ENCODE results near the gene MSH5.
"Not testable (repeated sequence)": the region's sequence is repeated elsewhere in the genome, so short reads cannot be mapped to it uniquely, and the experiment has no call there.

MSH5 gene

DNA sequence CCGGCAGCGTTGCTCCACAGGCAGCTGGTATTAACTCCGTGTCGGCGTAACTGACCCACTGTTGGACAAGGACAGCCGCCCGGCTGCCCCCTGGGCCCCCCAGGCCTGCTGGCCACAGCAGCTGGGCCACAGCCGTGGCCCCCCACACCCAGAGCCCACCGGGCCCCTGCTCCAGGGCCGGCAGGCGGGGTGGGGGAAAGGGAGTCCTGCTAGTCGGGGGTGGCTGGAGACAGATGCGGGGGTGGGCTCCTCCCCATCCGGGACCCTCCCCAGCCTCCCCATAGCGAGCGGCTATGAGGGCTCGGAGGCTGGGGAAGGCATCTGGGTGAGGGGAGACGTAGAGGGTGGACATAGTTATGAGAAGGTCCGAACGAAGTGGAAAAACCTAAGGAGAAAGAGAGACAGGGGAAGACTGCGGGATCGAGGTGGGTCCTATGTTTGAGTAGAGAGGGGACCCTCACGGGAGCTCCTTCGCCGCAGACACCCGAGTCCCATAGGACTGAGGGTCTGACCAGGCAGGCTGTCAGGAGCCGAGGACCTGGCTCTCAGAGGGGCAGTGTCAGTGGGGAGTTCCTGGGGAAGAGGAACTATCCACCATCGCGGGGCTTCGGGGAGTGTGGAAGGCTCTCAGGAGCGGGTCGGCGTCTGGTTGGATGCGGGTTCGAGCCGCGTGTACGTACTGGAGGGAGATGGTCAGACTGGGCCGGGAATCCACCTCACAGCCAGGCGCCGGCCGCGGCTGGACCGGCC is 55.2 kb downstream of the MSH5 start:
- H3K27ac ChIP-seq: peak overlapping the region; percentile 94
- DNase-seq (ENCODE audit: low read depth, low spot score): no peak

DNA sequence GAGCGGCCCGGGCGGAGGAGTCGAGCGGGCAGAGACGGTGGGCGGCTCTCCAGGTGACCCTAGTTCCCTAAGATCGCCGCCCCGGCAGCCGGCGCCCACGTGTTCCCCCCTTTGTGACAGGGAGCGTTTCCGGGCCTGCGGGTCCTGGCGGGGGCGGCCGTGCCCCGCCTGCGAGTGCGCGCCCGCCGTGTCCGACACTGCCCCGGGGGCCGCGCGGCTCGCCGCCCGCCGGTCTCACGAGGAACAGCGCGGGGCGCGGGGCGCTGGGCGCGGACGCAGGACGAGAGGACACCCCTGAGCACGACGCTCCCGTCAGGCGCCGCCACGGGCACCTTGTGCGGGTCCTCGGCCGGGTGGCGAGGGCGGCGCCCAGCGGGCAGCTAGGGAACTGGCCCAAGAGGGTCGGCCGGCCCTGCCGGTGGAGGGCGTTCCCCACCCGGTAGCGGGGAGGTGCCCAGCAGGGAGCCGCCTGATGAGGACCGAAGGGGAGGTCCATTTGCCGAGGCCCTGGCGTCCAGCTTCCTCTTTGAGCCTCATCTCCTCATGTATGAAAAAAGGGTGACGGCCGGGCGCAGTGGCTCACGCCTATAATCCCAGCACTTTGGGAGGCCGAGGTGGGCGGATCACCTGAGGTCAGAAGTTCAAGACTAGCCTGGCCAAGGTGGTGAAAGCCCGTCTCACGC is 56.0 kb downstream of the MSH5 start, which contains the start of gene VARS1:
Gene VARS1 (minus strand): TSS at position 137 of the 683 bp plus-strand sequence. CDS start 535 bp downstream, outside the sequence.
- peak within 1 kb of the TSS; percentile 94 for H3K27ac ChIP-seq
- peak; percentile 52 for DNase-seq (ENCODE audit: low read depth, low spot score)

- peak overlapping the region; percentile 94 for H3K27ac ChIP-seq
Measured at GRCh38 chr6:31796993-31797385, 57.2 kb downstream of the MSH5 start.

DNA sequence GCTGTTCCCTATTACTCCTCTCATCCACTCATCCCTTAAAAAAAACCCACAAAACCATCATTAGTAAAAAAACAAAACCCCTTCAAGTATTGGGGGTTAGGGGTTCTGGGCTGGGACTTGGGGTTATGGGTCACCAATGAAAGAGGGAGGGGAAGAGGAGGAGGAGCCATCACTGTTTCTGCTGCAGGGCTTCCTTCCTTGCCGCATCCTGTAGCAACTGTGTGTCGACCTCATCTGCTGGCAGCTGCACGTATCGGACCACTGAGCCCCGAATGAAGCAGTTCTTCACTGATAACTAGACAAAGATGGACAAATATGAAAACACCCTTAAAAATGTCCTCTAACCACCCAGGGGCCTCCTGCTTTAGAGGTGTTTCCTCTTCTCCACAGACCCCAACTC is 57.8 kb downstream of the MSH5 start:
- DNase-seq (ENCODE audit: low read depth, low spot score): no peak
- H3K27ac ChIP-seq: peak overlapping the region; percentile 94

More at GRCh38 chr6:31796993-31797385, 57.2 kb downstream of the MSH5 start:
- DNase-seq (ENCODE audit: low read depth, low spot score): no peak

GRCh38 chr6:31799781-31800180 is 60.0 kb downstream of the MSH5 start:
- no peak overlapping the region for H3K27ac ChIP-seq
- no peak for DNase-seq (ENCODE audit: low read depth, low spot score)

- not testable (repeated sequence) for H3K27ac ChIP-seq; DNase-seq (ENCODE audit: low read depth, low spot score)
Measured at GRCh38 chr6:31801031-31801927, 61.5 kb downstream of the MSH5 start.

DNA sequence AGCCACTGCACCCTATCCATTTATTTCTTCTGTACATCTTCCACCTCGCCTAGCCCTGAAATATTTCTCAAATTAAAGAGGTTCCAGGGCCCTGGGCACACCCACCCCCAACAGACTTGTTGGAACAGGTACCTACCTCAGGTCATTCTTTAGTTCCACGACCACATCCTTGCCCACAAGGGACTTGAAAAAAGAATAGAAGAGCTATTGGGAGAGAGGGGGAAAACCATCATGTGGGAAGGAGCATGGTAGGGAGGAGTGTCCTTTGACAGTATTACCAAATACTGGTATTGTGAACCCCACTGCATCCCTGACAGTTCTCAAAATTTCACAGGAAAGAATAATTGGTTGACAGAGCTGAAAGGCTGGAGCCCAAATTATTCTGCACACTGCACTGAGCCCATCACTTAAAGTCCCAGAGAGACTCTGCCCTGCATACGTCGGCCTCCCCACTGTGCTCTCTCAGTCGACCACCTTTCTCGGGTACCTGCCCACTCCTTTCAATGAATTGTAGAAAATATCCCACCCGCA is 66.2 kb downstream of the MSH5 start:
- H3K27ac ChIP-seq: peak overlapping the region; percentile 70
- DNase-seq (ENCODE audit: low read depth, low spot score): no peak

- no peak for DNase-seq (ENCODE audit: low read depth, low spot score)
- peak within 1 kb of the TSS; percentile 70 for H3K27ac ChIP-seq
Measured at GRCh38 chr6:31806470-31807272, 66.9 kb downstream of the MSH5 start, which contains the start of gene LSM2. Gene LSM2 (minus strand): TSS chr6:31806966. CDS start chr6:31806757, 209 bp downstream.

DNA sequence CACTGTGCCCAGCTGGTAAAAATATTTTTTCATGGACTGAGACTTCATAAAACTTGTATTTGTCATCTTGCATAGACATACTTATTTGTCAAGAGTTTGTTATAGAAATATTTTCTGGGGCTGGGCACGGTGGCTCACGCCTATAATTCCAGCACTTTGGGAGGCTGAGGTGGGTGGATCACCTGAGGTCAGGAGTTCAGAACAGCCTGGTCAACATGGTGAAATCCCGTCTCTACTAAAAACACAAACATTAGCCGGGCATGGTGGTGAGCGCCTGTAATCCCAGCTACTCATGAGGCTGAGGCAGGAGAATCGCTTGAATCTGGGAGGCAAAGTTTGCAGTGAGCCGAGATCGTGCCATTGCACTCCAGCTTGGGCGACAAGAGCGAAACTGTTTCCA is 68.8 kb downstream of the MSH5 start:
- not testable (repeated sequence) for H3K27ac ChIP-seq; DNase-seq (ENCODE audit: low read depth, low spot score)

GRCh38 chr6:31811645-31812044 is 71.8 kb downstream of the MSH5 start:
- no peak overlapping the region for H3K27ac ChIP-seq
- DNase-seq (ENCODE audit: low read depth, low spot score): no peak

All from epithelial cell of prostate (primary cell).